ENCODE measurements around the gene MEIOSIN. TPM values are rescaled to one million over a fixed set of nuclear protein-coding genes. Genes with fewer than 3 reads are reported as not detected.

Gene MEIOSIN
- total and polyA plus RNA-seq, 2 of the 13 experiments (the other 11 are each of a cell fraction or from before 2014, with no cell fraction given) = not detected

GRCh38 chr19:45691516-45692186 is 41.6 kb upstream of the MEIOSIN start, which contains the start of gene SNRPD2:
Gene SNRPD2 (minus strand): TSS chr19:45691953. CDS start chr19:45691888, 65 bp downstream.
- Histone ChIP-seq H3K4me1 (ENCODE audit: insufficient read depth, low read length) (peaks cover 17% of the 10 kb centered on the region), H3K36me3 (replicated peaks in 1 of 2; ENCODE audit: control insufficient read depth in 1 of 2, insufficient read depth in 2 of 2, low read length in 2 of 2) (peaks cover 10 to 28% of the 10 kb centered on the region in 2 experiments), H3K9me3 (ENCODE audit: low read length) (no peaks in the 10 kb centered on the region), H3K4me3 (replicated peaks in 1 of 3; ENCODE audit: insufficient read depth in 1 of 3, low read depth in 2 of 3, low read length in 3 of 3) (peak within 1 kb of the TSS; percentile 92 to 95 (median 94)), H3K9ac (ENCODE audit: insufficient read depth, low read depth, low read length) (peak within 1 kb of the TSS; percentile 95), H3K4me2 (ENCODE audit: low read depth, low read length) (peak within 1 kb of the TSS; percentile 91), H3K27ac (ENCODE audit: extremely low read length, insufficient read depth, low read length) (peak within 1 kb of the TSS; percentile 90), H3K27me3 (ENCODE audit: control insufficient read depth in 1 of 2, insufficient read depth in 2 of 2, low read length in 2 of 2) (no peaks in the 10 kb centered on the region; a peak in 1 of 5 replicates), H3K79me2 (ENCODE audit: insufficient read depth, low read length) (peaks cover 21% of the 10 kb centered on the region), H4K20me1 (ENCODE audit: insufficient read depth, low read length) (no peaks in the 10 kb centered on the region; the same call in 1 of the 2 replicates), H2AFZ (ENCODE audit: low read length) (peak within 1 kb of the TSS; percentile 77)
- CTCF ChIA-PET (ENCODE audit: low intra/inter-chr PET ratio, low total read pairs) = interaction anchor here (0.5 kb wide), 1 partner anchor 9 kb away, joined by 4 read pairs; no protein-coding TSS in a partner anchor
- FAIRE-seq (no peak), ATAC-seq (peak; percentile 75), DNase-seq (ENCODE audit: low spot score) (peak; percentile 91)
- BruUV-seq (replicated peaks) = TSS peak; percentile 93
- WGBS (ENCODE audit: low lambda C conversion rate) = 1% methylated on average over 36 of the region's 36 CpGs
- in situ Hi-C loops (cut with HindIII; ENCODE audit: extremely low pct_ligation_motif_present, low pct_unique_long_range_greater_than_20kb) (no loop called here), intact Hi-C loops (cut with micrococcal nuclease; ENCODE audit: unreplicated experiment) (loop anchor here (1.0 to 2.0 kb wide), 3 partner anchors 14 to 107 kb away; partner anchors contain the start of genes OPA3 and SIX5)
- POLR2A ChIA-PET = interaction anchor here (0.6 to 4.0 kb wide), 22 partner anchors 9 to 267 kb away, joined by 3 to 47 read pairs (median 5); partner anchors contain the start of genes FBXO46, GIPR, OPA3 and SIX5
- peak; percentile 63; the same call in 1 of the 2 replicates for TF ChIP-seq HES4 (CRISPR knock-in tag; IDR thresholded peaks at IDR 0.05; ENCODE audit: borderline replicate concordance)
- no peak for TF ChIP-seq ZNF782 (CRISPR knock-in tag; IDR thresholded peaks at IDR 0.05; ENCODE audit: borderline replicate concordance)
- TF ChIP-seq DMAP1 (CRISPR knock-in tag; IDR thresholded peaks at IDR 0.05) = peak; percentile 91
- TF ChIP-seq CREB3 (CRISPR knock-in tag; IDR thresholded peaks at IDR 0.05) = no peak
- peak; percentile 80; the same call in 1 of the 2 replicates for TF ChIP-seq MYNN (CRISPR knock-in tag; IDR thresholded peaks at IDR 0.05; ENCODE audit: low read depth)
- no peak for TF ChIP-seq ZNF451 (CRISPR knock-in tag; IDR thresholded peaks at IDR 0.05)
- TF ChIP-seq ZKSCAN1 (IDR thresholded peaks at IDR 0.05; ENCODE audit: low read length) = no peak
- TF ChIP-seq ZNF441 (CRISPR knock-in tag; IDR thresholded peaks at IDR 0.05; ENCODE audit: borderline replicate concordance) = no peak
- no peak for TF ChIP-seq CERS6 (CRISPR knock-in tag; IDR thresholded peaks at IDR 0.05)
- no peak for TF ChIP-seq MED1 (CRISPR knock-in tag; IDR thresholded peaks at IDR 0.05)
- no peak for TF ChIP-seq SMARCE1 (IDR thresholded peaks at IDR 0.05; ENCODE audit: borderline replicate concordance)
- no peak for TF ChIP-seq BRD4 (CRISPR knock-in tag; IDR thresholded peaks at IDR 0.05)
- TF ChIP-seq ZNF337 (CRISPR knock-in tag; IDR thresholded peaks at IDR 0.05; ENCODE audit: borderline replicate concordance, low read depth) = peak; percentile 54; the same call in 1 of the 2 replicates
- peak; percentile 74 for TF ChIP-seq ATF7-NPFF (CRISPR knock-in tag; IDR thresholded peaks at IDR 0.05; ENCODE audit: low read depth)
- TF ChIP-seq ZMAT5 (CRISPR knock-in tag; IDR thresholded peaks at IDR 0.05; ENCODE audit: borderline replicate concordance, low read depth) = no peak
- TF ChIP-seq ELK4 (CRISPR knock-in tag; IDR thresholded peaks at IDR 0.05; ENCODE audit: borderline replicate concordance) = no peak
- 0 out of 2 replicates have a peak, but pooled peaks have one; percentile 21 for TF ChIP-seq FOXK2 (IDR thresholded peaks at IDR 0.05)
- TF ChIP-seq ZNF143 (CRISPR knock-in tag; IDR thresholded peaks at IDR 0.05) = no peak
- TF ChIP-seq IKZF4 (CRISPR knock-in tag; IDR thresholded peaks at IDR 0.05; ENCODE audit: borderline replicate concordance, low read depth, not compliant biosample characterization) = peak; percentile 54
- TF ChIP-seq GABPA (IDR thresholded peaks at IDR 0.05; ENCODE audit: low read depth, low read length) = peak; percentile 89
- peak; percentile 97 for TF ChIP-seq GABPA (CRISPR knock-in tag; IDR thresholded peaks at IDR 0.05; ENCODE audit: low read depth)

Data from HepG2 (cell line).